Measurements from ENCODE around the gene ANKS1A.

- TF ChIP-seq CTCF (IDR thresholded peaks at IDR 0.05) (no peak), POLR2A (IDR thresholded peaks at IDR 0.05) (no peak), EP300 (IDR thresholded peaks at IDR 0.05) (no peak)
Measured at GRCh38 chr6:35139470-35139869, 250.4 kb downstream of the ANKS1A start.

All from ovary (tissue), 3 donors.